HUES64 (cell line): ENCODE data around the gene CFD. TPM values are rescaled to one million over a fixed set of nuclear protein-coding genes. Genes with fewer than 3 reads are reported as not detected.

Experiments
- H3K27ac ChIP-seq: 2 replicates; pipeline ENCODE4 v1.7.0; 2013; ENCODE audit warnings: low read depth, low read length, inconsistent platforms
- H3K27me3 ChIP-seq: 2 replicates; pipeline ENCODE4 v1.6.1; 2013; ENCODE audit warnings: mild to moderate bottlenecking, low read length; ENCODE audit not compliant: insufficient read depth
- H3K36me3 ChIP-seq: 2 replicates; pipeline ENCODE4 v1.6.1; 2013; ENCODE audit warnings: mild to moderate bottlenecking, low read length; ENCODE audit not compliant: insufficient read depth
- H3K4me1 ChIP-seq: 2 replicates; pipeline ENCODE4 v1.6.1; 2013; ENCODE audit warnings: mild to moderate bottlenecking, low read length, moderate library complexity; ENCODE audit not compliant: insufficient read depth
- H3K4me3 ChIP-seq: 2 replicates; pipeline ENCODE4 v1.5.1; 2013; ENCODE audit warnings: mild to moderate bottlenecking, low read length, moderate library complexity
- H3K9ac ChIP-seq: 2 replicates; pipeline ENCODE4 v1.6.1; 2013; ENCODE audit warnings: mild to moderate bottlenecking, low read depth, low read length
- H3K9me3 ChIP-seq: 2 replicates; pipeline ENCODE4 v1.6.1; 2013; ENCODE audit warnings: low read depth, low read length; ENCODE audit not compliant: insufficient read depth
- WGBS: fragments of 150-250, 120-280 bp; methylation state at CpG from one replicate; pipeline ENCODE4 v1.1.7; 2013; ENCODE audit warnings: missing lambda C conversion rate; 5-methylcytosine and 5-hydroxymethylcytosine counted together
- polyA plus RNA-seq, 2 experiments: library from polyadenylated mRNA; stranded (reverse); fragments of 50-300 nt; gene quantifications; one replicate each; pipeline ENCODE4 v1.2.3, GENCODE V29; 2013

Gene CFD
- 0.35 TPM for polyA plus RNA-seq (2013, experiment 1 of 2)
- not detected for polyA plus RNA-seq (2013, experiment 2 of 2)

DNA sequence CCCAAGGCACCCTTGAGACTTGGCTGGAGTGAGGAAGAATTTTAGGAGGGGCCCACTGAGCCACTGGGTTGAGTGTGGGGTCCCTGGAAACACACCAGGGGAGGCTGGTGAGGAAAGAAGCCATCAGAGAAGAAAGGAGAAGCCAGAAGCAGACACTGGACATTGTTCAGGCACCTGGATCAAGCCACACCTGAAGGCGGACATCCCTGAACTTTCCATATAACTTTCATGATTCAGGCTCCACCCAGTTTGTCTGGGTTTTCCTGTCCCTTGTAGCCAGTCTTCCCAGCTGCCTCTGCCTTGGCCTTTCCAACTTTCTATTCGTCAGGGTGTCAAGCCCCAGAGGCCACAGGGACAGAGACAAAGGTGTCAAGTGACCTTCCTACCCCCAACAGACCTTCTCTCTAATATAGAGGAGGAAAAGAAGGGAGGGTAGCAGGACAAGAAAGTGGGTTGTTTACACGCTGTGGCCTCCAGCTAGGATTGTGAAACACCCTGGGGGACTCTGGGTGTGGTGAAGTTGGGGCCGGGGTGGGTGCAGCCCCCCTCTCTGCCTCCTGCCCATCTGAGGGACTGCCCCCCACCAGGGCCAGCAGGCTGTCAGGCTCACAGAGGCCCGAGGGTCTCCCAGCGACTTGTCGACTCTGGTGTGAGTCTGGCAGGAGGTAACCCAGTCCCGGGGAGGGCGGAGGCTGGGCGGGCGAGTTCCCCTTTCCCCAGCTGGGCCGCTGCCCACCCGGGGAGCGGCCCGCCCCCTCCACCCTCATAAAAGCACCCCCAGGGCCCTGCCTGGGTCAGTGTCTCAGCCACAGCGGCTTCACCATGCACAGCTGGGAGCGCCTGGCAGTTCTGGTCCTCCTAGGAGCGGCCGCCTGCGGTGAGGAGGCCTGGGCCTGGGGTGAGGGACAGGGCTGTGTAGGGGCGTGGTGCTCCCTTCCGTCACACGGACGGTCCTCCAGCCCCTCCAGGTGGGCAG lies at the start of gene CFD:
TSS of gene CFD (plus strand) at position 797 of the 976 bp plus-strand sequence. CDS start at position 823, 26 bp downstream.
- Histone ChIP-seq H3K4me1 (no peaks in the 10 kb centered on the region), H3K9ac (no peak within 1 kb of the TSS), H3K9me3 (no peaks in the 10 kb centered on the region), H3K27me3 (peaks cover 27% of the 10 kb centered on the region), H3K36me3 (no peaks in the 10 kb centered on the region), H3K27ac (no peak within 1 kb of the TSS), H3K4me3 (peak within 1 kb of the TSS; percentile 53)
- 74% methylated on average over 24 of the region's 24 CpGs for WGBS

DNA sequence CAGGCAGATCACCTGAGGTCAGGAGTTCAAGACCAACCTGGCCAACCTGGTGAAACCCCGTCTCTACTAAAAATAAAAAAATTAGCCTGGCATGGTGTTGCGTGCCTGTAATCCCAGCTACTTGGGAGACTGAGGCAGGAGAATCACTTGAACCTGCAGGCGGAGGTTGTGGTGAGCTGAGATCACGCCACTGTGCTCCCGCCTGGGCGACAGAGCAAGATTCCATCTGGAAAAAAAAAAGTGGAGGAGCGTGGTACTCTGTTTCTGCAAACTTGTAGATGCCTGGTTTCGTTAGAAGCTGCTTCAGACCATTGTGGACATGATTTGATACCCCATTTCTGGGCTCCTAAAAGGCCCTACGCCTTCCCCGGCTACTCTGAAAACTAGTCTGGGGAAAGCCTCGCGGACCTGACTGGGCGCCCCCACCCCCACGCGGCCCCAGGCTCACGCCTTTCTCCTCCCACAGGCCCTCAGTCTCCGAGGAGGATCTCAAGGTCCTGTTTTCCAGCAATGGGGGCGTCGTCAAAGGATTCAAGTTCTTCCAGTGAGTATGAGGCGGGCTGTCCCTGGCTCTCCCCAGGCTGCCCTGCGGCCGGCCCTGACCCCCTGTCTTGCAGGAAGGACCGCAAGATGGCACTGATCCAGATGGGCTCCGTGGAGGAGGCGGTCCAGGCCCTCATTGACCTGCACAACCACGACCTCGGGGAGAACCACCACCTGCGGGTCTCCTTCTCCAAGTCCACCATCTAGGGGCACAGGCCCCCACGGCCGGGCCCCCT lies 49.2 kb upstream of the CFD start:
- no peaks in the 10 kb centered on the region for H3K27me3 ChIP-seq
- no peaks in the 10 kb centered on the region for H3K4me1 ChIP-seq
- WGBS: 94% methylated on average over 30 of the region's 30 CpGs
- no peaks in the 10 kb centered on the region for H3K9me3 ChIP-seq
- no peak overlapping the region for H3K4me3 ChIP-seq
- H3K27ac ChIP-seq: no peak overlapping the region; the same call in 1 of the 2 replicates
- no peak overlapping the region for H3K9ac ChIP-seq
- peaks cover 76% of the 10 kb centered on the region for H3K36me3 ChIP-seq

DNA sequence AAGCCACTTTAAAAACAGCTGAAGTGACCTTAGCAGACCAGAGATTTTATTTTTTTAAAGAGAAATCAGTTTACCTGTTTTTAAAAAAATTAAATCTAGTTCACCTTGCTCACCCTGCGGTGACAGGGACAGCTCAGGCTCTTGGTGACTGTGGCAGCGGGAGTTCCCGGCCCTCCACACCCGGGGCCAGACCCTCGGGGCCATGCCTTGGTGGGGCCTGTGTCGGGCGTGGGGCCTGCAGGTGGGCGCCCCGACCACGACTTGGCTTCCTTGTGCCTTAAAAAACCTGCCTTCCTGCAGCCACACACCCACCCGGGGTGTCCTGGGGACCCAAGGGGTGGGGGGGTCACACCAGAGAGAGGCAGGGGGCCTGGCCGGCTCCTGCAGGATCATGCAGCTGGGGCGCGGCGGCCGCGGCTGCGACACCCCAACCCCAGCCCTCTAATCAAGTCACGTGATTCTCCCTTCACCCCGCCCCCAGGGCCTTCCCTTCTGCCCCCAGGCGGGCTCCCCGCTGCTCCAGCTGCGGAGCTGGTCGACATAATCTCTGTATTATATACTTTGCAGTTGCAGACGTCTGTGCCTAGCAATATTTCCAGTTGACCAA lies 48.5 kb upstream of the CFD start:
- WGBS: 95% methylated on average over 24 of the region's 25 CpGs
- Histone ChIP-seq H3K36me3 (peaks cover 74% of the 10 kb centered on the region), H3K27ac (no peak overlapping the region; the same call in 1 of the 2 replicates), H3K9me3 (no peaks in the 10 kb centered on the region), H3K27me3 (no peaks in the 10 kb centered on the region), H3K4me3 (no peak overlapping the region), H3K9ac (no peak overlapping the region), H3K4me1 (no peaks in the 10 kb centered on the region)

DNA sequence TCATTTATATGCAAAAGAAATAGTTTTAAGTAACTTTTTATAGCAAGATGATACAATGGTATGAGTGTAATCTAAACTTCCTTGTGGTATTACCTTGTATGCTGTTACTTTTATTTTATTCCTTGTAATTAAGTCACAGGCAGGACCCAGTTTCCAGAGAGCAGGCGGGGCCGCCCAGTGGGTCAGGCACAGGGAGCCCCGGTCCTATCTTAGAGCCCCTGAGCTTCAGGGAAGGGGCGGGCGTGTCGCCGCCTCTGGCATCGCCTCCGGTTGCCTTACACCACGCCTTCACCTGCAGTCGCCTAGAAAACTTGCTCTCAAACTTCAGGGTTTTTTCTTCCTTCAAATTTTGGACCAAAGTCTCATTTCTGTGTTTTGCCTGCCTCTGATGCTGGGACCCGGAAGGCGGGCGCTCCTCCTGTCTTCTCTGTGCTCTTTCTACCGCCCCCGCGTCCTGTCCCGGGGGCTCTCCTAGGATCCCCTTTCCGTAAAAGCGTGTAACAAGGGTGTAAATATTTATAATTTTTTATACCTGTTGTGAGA lies 47.9 kb upstream of the CFD start:
- H3K4me1 ChIP-seq: no peaks in the 10 kb centered on the region
- H3K27ac ChIP-seq: no peak overlapping the region; the same call in 1 of the 2 replicates
- WGBS: 96% methylated on average over 20 of the region's 20 CpGs
- H3K36me3 ChIP-seq: peaks cover 72% of the 10 kb centered on the region
- H3K9me3 ChIP-seq: no peaks in the 10 kb centered on the region
- H3K4me3 ChIP-seq: no peak overlapping the region
- no peak overlapping the region for H3K9ac ChIP-seq
- H3K27me3 ChIP-seq: no peaks in the 10 kb centered on the region

DNA sequence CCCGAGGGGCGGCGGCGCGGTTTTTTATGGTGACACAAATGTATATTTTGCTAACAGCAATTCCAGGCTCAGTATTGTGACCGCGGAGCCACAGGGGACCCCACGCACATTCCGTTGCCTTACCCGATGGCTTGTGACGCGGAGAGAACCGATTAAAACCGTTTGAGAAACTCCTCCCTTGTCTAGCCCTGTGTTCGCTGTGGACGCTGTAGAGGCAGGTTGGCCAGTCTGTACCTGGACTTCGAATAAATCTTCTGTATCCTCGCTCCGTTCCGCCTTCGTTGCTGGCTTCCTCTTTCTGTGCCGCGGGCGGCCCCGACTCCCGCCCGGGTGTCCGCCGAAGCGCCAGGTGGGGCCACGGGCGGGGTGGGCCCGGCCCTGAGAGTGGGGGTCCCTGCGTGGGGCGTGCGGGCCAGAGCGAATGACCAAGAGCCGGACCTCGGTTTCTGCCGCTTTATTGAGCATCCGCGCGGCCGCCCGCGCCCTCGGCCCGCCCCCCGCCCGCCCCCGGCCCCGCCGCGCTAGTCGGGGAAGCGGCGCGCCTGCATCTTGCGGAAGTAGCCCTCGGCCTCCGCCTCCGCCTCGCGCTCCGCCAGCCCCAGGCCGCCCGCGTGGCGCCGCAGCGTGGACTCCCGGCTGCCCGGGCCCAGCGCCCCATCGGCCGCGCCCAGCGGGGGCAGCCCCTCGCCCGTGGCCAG lies 47.3 kb upstream of the CFD start:
- Histone ChIP-seq H3K27me3 (no peaks in the 10 kb centered on the region), H3K4me1 (no peaks in the 10 kb centered on the region), H3K27ac (no peak overlapping the region), H3K9ac (no peak overlapping the region), H3K4me3 (no peak overlapping the region), H3K9me3 (no peaks in the 10 kb centered on the region), H3K36me3 (peaks cover 66% of the 10 kb centered on the region)
- 96% methylated on average over 80 of the region's 80 CpGs for WGBS

DNA sequence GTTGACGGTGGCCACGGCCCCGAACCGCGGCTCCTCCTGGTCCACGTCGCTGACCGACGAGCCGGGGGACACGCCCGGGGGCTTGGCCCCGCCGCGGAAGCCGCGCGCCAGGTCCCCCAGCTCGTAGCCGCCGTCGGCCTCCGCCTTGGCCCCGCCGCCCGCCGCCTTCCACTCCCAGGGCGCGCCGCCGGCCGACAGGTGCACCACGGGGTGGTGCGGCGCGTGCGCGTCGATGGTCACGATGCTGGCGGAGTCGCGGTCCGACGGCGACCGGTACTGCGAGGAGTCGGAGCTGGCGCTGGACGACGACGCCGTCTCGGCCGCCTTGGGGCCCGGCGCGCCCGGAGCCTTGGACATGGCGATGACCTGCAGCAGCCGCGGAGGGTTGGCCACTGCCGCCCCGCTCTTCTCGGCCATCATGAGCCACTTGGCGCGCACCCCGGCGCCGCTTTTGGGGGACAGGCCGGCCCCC lies 46.7 kb upstream of the CFD start:
- WGBS: 95% methylated on average over 72 of the region's 72 CpGs
- peaks cover 65% of the 10 kb centered on the region for H3K36me3 ChIP-seq

DNA sequence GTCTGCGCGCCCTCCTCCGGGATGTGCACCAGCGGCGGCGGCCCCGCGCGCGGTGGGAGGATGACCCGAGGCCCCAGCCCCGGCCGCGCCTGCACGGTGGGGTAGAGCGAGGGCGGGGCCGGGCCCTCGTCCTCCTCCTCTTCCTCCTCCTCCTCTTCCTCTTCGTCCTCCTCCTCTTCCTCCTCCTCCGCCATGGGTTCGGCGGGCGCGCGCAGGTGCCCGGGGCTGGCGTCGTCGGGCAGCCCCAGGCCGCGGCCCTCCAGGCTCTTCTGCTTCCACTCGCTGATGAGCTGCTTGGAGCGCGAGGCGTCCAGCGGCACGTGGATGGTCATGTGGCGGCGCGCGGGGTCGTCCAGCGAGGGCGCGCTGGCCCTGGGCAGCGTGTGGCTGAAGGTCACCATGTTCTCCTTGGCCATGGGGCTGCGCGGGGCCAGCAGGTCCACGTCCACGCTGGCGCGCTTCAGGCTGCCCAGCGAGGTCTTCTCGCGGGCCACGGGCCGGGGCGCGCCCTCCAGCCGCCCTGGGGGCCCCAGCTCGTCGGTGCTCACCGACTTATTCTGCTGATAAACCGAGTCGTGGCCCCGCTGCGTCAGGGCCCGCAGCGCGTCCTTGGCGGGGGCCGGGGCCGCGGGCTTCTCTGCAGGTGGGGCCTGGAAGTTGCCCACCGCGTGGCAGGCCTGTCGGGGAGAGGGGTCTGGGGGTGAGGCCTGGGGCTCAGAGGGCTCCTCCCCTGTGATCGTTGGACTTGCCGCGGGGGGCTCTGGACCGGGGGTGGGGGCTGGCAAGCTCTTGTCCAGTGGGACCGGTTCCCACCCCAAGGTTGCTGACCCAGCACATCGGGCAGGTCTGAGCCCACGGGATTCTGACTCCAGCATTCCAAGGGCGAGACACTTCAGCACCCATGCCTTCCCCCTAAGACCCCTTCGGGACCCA lies 46.0 kb upstream of the CFD start:
- 96% methylated on average over 87 of the region's 87 CpGs for WGBS
- Histone ChIP-seq H3K9ac (no peak overlapping the region), H3K27ac (no peak overlapping the region), H3K4me3 (no peak overlapping the region), H3K27me3 (no peaks in the 10 kb centered on the region), H3K4me1 (no peaks in the 10 kb centered on the region), H3K36me3 (peaks cover 59% of the 10 kb centered on the region), H3K9me3 (no peaks in the 10 kb centered on the region)

More for the DNA sequence above, 46.7 kb upstream of the CFD start:
- Histone ChIP-seq H3K27me3 (no peaks in the 10 kb centered on the region), H3K4me3 (no peak overlapping the region), H3K27ac (no peak overlapping the region), H3K4me1 (no peaks in the 10 kb centered on the region), H3K9ac (no peak overlapping the region), H3K9me3 (no peaks in the 10 kb centered on the region)

DNA sequence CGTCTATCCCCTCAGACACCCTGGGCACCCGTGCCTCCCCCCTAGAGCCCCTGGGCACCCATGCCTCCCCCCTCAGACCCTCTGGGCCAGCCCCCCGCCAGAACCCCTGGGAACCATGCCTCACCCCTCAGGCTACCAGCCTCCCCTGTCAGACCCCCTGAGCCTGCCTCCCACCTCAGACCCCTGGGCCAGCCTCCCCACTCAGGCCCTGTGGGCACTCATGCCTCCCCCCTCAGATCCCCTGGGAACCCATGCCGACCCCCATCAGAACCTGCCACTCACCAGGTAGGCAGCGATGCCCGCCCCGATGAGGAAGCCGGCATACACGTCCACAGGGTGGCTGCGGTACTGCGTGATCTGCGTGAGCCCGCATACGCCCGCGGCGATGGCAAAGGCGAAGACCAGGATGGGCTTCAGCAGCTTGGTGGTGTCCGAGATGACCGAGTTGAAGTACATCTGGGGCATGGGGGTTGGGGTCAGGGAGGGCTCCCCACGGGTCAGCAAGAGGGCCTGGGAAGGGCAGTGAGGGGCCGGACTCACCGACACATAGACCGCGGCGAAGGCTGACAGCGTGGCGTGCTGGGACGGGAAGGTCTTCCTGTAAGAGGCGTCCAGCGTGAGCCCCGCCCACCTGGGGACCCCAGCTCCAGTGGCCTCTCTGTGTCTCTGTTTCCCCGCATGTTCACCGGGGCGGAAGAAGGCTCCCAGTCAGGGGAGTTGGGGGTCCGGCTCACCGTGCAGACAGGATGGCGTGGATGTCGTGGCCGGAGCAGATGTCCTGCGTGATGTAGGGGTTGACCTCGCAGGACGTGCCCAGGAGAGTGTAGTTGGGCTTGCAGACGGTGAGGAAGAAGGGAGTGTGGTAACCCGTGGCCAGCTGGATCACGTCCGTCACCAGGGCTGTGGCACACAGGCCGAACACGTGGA lies 45.0 kb upstream of the CFD start:
- no peaks in the 10 kb centered on the region for H3K9me3 ChIP-seq
- H3K4me1 ChIP-seq: no peaks in the 10 kb centered on the region
- H3K4me3 ChIP-seq: no peak overlapping the region
- H3K36me3 ChIP-seq: peaks cover 50% of the 10 kb centered on the region
- H3K27me3 ChIP-seq: no peaks in the 10 kb centered on the region
- no peak overlapping the region for H3K9ac ChIP-seq
- no peak overlapping the region for H3K27ac ChIP-seq
- WGBS: 93% methylated on average over 49 of the region's 49 CpGs
